ENCODE measurements around the gene RBM19.

Gene RBM19

GRCh38 chr12:113888435-113888834 is 77.7 kb downstream of the RBM19 start:
- no peak overlapping the region for H3K4me3 ChIP-seq (ENCODE audit: control insufficient read depth, low read depth, low read length)
- no peak for DNase-seq (ENCODE audit: low read depth)
- no peak for TF ChIP-seq CTCF (IDR thresholded peaks at IDR 0.05; ENCODE audit: control insufficient read depth, insufficient read depth, low read depth, low read length, missing control alignments)

DNA sequence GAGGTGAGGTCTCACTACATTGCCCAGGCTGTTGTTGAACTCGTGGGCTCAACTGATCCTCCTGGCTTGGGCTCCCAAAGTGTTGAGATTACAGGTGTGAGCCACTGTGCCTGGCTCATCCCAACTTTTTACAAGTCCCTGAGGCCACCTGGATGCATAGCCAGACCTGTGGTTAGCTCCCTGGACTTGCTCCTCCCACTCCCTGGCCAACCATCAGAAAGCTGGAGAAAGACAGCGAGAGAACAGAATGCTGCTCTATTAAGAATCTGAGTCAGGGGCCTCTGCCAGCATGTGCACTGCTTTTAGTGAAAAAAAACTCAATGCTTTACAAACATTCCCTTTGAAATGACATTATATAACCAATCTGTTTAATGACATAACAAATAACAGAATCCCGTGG is 78.2 kb downstream of the RBM19 start:
- TF ChIP-seq CTCF (IDR thresholded peaks at IDR 0.05; ENCODE audit: control insufficient read depth, insufficient read depth, low read depth, low read length, missing control alignments) = no peak
- no peak overlapping the region for H3K4me3 ChIP-seq (ENCODE audit: control insufficient read depth, low read depth, low read length)
- no peak for DNase-seq (ENCODE audit: low read depth)

DNA sequence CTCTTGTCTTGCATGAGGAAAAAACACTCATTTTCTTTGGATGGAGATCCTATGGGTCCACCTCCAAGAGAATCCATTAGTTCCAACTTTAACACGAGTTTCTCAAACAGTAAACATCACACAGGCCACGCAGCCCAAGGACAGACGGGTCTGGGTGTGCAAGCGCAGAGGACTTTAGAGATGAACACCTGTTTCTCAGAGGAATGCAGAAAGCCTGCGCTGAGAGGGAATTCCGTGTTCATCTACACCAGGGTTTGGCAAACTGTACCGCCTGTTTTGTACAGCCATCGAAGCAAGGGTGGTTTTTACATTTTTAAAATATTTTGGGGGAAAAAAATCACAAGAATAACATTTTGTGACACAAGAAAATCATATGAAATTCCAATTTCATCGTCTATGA is 79.4 kb downstream of the RBM19 start:
- DNase-seq (ENCODE audit: low read depth) = no peak
- TF ChIP-seq CTCF (IDR thresholded peaks at IDR 0.05; ENCODE audit: control insufficient read depth, insufficient read depth, low read depth, low read length, missing control alignments) = no peak

GRCh38 chr12:113884392-113884791 is 81.7 kb downstream of the RBM19 start:
- no peak for TF ChIP-seq CTCF (IDR thresholded peaks at IDR 0.05; ENCODE audit: control insufficient read depth, insufficient read depth, low read depth, low read length, missing control alignments)

More for the DNA sequence above, 79.4 kb downstream of the RBM19 start:
- no peak overlapping the region for H3K4me3 ChIP-seq (ENCODE audit: control insufficient read depth, low read depth, low read length)

DNA sequence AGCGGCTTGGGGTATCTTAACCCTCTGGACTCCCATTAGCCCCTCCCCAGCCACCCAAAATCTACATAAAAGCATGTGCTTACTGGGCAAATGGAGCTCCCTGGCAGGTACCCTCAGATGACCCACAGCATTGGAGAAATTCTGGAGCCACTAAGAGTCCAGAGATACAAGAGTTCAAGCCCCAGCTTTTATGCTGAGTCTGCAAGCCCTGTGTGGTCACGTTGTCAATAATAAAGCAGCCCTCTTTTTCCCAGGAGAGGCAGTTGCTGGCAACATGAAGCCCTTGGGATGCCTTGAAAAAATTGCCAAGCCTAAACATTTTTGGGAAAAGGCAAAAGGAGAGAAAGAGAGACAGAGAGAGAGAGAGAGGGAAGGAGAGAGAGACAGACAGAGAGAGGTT is 83.4 kb downstream of the RBM19 start:
- no peak for TF ChIP-seq CTCF (IDR thresholded peaks at IDR 0.05; ENCODE audit: control insufficient read depth, insufficient read depth, low read depth, low read length, missing control alignments)
- H3K4me3 ChIP-seq (ENCODE audit: control insufficient read depth, low read depth, low read length) = no peak overlapping the region
- no peak for DNase-seq (ENCODE audit: low read depth)

More at GRCh38 chr12:113884392-113884791, 81.7 kb downstream of the RBM19 start:
- no peak overlapping the region for H3K4me3 ChIP-seq (ENCODE audit: control insufficient read depth, low read depth, low read length)
- no peak for DNase-seq (ENCODE audit: low read depth)

DNA sequence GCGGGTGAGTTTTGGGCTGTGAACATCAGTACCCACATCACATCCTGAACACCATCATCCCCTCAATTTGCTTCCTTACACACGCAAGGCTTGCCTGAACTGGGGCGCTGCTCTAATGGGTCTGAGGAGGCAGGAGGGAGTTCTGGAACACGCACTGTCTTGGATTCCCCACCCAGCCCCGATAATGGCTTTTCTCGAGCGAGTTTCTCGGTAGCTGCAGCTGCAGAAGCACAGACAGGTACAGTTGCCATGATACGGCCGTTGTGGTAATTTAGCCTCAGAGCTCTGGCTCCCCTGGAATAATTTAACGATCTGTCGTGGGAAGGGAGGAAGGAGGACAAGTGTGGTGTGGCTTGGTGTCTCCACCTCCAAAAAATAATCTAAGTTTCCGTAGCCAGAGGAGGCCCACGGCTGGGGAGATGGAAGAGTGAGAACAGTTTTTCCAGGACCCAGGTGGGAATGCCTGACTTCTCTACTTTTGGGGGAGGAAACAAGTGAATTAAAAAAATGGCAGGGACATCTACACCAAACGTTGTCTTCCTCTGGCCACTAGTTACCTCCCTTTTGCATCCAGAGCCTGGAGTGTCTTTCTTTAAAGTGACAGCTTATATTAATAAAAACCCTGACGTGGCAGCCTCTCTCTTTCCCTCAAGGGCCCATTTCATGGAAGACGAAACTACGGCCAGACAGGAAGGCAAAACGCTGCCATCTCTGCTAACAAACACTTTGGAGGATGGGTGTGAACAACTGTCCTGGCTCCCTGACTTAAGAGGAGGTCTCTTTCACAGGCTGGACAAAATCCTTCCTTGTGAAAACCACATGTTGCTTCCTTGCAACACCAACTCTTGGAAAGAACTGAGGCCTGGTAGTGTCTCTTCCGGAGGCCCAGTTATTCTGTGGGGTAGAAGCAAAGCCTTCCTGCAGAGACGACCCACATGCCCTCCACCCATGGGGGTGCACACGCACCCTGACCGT is 84.8 kb downstream of the RBM19 start:
- no peak for TF ChIP-seq CTCF (IDR thresholded peaks at IDR 0.05; ENCODE audit: control insufficient read depth, insufficient read depth, low read depth, low read length, missing control alignments)
- H3K4me3 ChIP-seq (ENCODE audit: control insufficient read depth, low read depth, low read length) = no peak overlapping the region
- no peak for DNase-seq (ENCODE audit: low read depth)
